GM18519 (cell line): ENCODE measurements around the gene CCDC7.
"Not testable (repeated sequence)": the region's sequence is repeated elsewhere in the genome, so short reads cannot be mapped to it uniquely, and the experiment has no call there.

Experiments used
- ATAC-seq: cut with Tn5 transposase; IDR thresholded peaks from one replicate; pipeline ENCODE4 v1.9.1; 2021; ENCODE audit warnings: mild to moderate bottlenecking, moderate library complexity; ENCODE audit not compliant: unreplicated experiment, low FRiP score

CCDC7 gene

DNA sequence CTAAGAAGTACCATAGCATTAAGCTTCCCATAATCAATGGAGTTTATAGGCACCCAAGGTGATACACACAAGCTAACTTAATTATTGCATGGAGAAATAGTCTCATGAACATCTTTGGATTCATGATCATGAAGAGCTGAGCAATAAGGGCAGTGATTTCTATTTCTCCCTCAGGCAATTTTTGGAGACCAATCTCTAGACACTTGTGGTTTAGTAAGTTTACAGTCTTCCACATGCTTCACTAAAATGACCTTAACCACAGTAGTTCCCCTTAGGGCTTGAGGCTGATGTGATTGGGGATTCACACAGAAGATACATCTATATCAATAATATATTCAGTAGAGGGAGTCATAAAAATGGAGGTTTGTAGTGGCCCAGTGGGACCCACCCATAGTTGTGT, 241.2 kb downstream of the CCDC7 start:
- no peak for ATAC-seq

DNA sequence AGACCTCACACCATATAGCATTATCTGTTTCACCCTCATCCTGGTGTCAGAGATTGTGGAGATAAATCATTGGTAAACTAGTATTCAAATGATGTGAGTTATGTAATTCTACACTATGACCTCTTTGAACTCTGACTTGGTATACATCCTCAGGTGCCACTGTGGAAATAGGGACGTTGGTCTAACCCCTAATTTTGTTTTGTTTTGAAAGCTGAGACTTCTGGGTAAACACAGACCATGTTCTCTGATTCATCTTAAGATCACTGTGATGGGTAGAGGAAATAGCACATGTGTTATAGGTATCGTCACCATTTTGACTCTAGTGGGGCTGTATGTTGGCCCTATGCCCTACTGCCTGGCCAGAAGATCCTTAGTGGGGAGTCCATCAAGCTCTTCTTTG, 241.6 kb downstream of the CCDC7 start:
- ATAC-seq: no peak

DNA sequence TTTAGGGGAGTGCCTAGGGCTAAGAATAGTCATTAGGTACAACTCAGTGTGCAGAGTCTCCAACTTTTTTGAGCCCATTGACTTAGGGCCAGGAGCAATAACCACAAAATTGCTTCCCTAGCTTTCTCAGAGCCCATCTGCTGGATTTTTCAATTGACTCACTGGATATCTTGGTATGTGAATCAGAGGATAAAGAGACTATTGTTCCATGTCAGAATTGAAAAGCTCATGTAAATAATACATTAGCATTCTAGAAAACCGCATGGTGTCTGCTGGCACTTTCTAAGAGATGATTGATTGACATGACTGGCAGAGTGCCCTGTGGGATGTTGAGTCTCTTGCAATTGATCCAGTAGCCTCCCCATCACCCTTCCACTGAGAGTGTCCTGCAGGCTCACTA, 246.2 kb downstream of the CCDC7 start:
- no peak for ATAC-seq

DNA sequence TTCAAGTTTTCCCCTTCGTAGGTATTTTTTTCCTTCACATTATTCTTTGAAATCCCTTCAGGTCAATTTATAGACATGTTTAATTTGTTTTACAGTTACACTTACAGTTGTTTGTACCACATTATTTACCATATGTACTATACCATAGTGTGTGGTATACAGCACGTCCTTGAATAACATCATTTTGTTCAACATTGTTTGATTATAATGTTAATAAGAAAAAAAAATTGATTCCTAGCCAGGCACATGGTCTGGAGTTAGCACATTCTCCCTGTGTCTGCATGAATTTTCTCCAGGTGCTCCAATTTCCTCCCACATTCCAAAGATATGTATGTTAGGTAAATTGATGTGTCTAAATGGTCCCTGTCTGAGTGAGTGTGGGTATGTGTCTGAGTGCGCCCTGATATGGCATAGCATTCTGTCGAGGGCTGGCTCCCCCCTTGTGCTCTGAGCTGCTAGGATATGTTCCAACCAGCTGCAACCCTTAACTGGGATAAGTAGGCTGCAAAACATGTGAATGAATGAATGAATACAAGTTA, 247.6 kb downstream of the CCDC7 start:
- ATAC-seq: no peak

GRCh38 chr10:32699683-32700082, 253.7 kb downstream of the CCDC7 start:
- ATAC-seq: not testable (repeated sequence)

GRCh38 chr10:32713560-32713959, 267.6 kb downstream of the CCDC7 start:
- no peak for ATAC-seq

DNA sequence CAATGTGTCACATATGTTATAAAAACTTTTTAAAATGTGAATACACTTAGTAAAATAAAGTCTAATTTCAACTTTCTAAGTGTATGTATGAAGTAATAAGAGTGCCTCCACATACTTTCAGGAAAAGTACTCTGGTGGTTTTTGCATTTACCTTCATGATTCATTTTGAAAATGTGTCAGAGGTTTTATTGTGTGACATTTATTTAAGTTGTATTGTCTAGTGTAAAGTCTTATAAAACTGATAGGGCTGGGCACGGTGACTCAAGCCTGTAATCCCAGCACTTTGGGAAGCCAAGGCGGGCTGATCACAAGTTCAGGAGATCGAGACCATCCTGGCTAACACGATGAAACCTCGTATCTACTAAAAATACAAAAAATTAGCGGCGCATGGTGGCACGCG, 285.6 kb downstream of the CCDC7 start:
- no peak for ATAC-seq

GRCh38 chr10:32738958-32739357, 293.0 kb downstream of the CCDC7 start:
- ATAC-seq: no peak

GRCh38 chr10:32744321-32744720, 298.4 kb downstream of the CCDC7 start:
- ATAC-seq: no peak

GRCh38 chr10:32746869-32747268, 300.9 kb downstream of the CCDC7 start:
- no peak for ATAC-seq

DNA sequence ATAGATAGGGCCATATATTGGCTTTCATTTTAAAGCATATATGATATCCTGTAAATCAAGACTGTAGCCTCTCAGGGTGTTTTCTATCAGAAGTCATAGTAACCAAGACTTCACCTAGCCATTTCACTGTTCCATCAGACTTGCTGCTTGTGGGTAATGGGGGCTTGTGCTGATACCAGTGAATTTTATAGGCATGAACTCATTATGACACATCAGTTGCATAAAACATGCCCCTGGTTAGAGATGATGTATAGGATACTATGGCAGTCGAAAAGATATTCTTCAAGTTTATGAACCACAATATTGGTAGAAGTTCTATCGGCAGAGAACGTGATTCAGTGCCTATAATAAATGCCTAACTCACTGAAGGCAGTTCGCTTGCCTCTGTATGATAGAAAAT, 305.6 kb downstream of the CCDC7 start:
- ATAC-seq: no peak

- ATAC-seq: not testable (repeated sequence)
Observed at GRCh38 chr10:32754900-32755299, 309.0 kb downstream of the CCDC7 start.

- ATAC-seq: no peak
Observed at GRCh38 chr10:32771217-32771616, 325.3 kb downstream of the CCDC7 start.

- ATAC-seq: no peak
Observed at GRCh38 chr10:32773105-32773504, 327.2 kb downstream of the CCDC7 start.

DNA sequence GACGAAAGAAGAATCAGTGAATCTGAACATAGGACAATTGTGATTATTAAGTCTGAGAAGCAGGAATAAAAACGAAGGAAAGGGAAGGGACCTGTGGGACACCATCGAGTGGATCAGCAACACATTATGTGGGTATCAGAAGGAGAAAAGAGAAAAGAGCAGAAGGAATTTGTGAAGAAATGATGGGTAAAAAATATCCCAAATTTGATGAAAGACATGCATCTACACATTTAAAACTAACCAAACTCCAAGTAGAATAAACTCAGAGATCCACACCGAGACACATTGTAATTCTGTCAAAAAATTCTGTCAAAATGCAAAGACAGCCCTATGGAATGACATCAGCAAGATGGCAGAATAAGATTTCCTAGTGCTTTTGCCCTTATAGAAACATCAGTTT, 341.0 kb downstream of the CCDC7 start:
- ATAC-seq: no peak

- no peak for ATAC-seq
Observed at GRCh38 chr10:32787690-32788284, 341.8 kb downstream of the CCDC7 start.

DNA sequence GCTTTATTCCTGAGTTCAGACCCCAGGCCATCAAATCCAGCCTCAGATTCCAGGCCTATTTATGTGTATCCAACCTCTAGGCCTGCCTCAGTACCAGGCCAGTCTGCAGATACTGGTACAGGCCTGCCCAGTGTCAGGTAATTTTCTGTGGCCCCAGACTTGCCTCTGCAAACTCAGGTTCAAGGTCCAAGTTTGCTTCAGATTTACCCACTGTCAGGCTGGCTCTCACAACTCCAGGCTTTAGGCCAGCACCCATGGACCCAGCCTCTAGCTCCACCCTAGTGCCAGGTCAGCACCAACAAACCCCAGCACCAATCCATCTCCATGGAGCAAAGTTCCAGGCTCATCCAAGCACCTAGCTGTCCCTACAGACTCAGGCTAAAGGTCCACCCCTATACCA, 342.4 kb downstream of the CCDC7 start:
- ATAC-seq: no peak

GRCh38 chr10:32790483-32790882, 344.5 kb downstream of the CCDC7 start:
- no peak for ATAC-seq

DNA sequence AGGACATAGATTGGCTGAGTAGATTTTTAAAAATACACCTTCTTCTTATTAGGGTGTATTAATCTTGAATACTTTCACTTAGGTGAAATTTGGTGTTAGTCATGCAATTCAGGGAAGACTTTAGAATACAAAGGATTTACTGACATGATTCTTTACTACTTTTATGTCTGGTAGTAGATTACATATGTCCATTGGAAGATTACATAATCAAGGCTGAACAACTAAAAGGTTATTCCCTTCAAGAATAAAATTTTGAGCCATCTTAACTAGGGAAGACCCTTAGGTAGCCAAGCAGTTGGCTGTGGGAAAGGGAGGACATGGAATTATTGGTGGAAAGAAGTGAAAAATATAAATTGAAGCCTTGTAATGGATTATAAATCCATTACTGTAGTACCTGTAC, 347.1 kb downstream of the CCDC7 start:
- no peak for ATAC-seq

- ATAC-seq: no peak
Observed at GRCh38 chr10:32795598-32796183, 349.8 kb downstream of the CCDC7 start.

DNA sequence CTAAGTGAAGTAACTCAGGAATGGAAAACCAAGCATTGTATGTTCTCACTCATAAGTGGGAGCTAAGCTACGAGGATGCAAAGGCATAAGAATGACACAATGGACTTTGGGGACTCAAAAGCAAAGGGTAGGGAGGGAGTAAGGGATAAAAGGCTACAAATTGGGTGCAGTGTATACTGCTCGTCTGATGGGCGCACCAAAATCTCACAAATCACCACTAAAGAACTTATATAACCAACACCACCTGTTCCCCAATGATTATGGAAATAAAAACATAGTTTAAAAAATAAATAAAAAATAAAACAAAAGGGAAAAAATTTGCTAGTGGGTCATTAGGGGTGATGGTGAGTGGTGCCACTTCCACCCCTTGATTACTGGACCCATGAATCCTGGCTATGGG, 351.5 kb downstream of the CCDC7 start:
- ATAC-seq: not testable (repeated sequence)

DNA sequence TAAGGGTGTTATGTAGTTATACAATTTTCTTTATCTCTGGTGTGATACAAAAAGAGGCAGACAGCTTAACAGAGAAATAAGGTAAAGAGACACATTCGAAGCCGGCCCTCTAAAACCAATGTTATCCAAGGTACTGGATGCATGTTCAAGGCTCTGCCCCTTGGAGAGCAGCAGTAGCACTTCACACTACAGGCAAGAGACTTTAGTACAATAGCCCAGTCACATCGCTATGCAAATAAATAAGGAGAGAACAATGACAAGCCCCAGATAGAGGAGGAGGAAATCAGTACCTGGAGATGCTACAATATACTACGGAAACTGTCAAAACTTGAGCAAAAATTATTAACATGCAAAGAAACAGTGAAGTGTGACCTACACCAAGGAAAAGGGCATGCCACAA, 401.0 kb downstream of the CCDC7 start:
- no peak for ATAC-seq
